HL-60 (cell line): ENCODE data around the gene ZNF595.
"Not testable (repeated sequence)": the region's sequence is repeated elsewhere in the genome, so short reads cannot be mapped to it uniquely, and the experiment has no call there.

ENCODE experiments used
- CTCF ChIP-seq: IDR thresholded peaks from one replicate; pipeline ENCODE4 v1.5.1; 2011; ENCODE audit warnings: low read length, control low read depth, inconsistent platforms; ENCODE audit not compliant: insufficient read depth
- POLR2AphosphoS5 ChIP-seq: IDR thresholded peaks from 2 replicates; pipeline ENCODE4 v1.6.1; 2012; ENCODE audit warnings: low read depth
- SPI1 ChIP-seq: IDR thresholded peaks from 2 replicates; pipeline ENCODE4 v1.6.1; 2012; ENCODE audit warnings: low read depth, mild to moderate bottlenecking, borderline replicate concordance

DNA sequence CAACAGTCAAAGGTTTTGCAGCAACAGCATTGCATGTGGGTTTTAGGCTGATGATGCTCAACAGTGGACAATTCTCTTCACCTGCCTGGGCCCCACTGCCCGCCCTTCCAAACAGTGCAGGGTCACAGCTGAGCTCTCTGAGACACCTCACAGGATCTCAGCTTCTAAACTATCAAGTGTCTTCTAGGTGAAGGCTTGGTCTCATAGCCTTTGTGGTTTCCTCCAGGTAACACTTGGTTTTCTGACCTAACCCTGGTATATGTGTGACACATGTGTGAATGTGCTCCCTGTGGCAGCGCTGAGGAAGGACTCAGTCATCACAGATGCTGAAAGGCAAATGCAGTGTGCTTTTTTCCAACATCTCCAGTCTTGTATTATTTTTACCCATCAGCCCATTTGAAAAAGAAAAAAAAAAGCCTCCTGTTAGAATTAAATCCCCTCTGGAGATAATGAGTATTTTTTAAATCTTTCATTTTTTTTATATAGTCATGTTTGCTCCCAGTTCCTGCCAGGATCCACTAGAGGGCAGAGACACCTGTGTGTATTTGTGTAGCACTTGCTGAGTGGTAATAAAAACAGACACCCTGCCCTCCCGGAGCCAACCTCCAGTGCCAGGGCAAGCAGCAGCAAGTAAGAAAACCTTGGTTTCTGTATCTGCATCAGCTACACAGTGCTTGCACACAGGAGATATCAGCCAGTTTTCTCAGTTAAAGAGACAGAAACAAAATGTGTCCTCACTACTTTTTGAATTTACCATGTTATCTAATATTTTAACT lies 24.2 kb upstream of the ZNF595 start:
- not testable (repeated sequence) for TF ChIP-seq POLR2AphosphoS5, CTCF, SPI1
